Fibroblast of skin of back (primary cell): ENCODE data around the gene PSMG4.

ENCODE experiments used
- DNase-seq: peaks from one replicate; pipeline ENCODE4 v3.0.0-alpha.2; 2013

The PSMG4 gene

DNA sequence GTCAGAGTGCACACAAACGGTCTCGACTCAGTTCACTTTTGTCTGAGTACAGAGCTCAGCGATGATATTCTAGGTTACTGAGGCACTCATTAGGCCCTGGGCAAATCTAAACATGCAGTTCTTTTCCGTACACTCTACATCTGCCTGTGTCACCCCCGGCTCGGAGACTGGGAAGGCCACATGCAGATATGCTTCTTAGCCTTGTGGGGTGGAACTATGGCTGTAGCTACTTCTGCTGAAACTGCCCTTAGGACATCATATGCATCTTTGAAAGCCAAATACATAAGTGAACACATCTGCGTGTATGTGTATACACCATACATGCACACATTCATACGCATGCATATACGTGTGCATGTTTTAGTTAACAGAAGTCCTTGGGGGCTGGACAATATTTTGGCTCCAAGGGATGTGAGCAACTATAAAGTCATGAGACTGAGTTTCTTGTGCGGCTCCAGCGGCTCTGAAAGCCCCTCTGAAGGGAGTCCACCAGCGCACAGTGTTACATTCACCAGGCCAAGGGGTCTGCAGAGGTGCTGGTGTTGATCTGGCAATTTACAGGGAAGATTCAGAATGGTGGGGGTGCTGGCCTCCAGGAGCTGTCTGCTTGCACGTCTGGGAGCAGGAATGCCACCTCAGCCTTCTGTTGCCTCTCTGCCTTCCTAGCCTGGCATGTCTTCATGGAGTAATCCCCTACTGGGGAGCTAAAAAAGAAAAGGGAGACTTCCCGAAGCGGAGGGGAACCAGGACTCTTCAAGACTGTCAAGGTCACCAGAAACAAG is 31.6 kb downstream of the PSMG4 start:
- no peak for DNase-seq

DNA sequence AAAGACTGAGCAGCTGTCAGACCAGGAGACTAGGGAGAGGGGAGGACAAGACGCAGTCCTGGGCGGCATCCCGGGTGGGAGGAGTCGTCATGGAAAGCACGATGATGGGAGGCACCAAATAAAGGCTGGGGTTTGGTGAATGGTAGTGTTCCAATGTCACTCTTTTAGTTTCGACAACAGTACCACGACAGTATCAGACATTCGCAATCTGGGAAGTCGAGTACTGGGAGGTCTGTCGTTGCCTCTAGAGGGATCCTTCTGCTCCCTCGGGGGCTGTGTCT is 32.1 kb downstream of the PSMG4 start:
- no peak for DNase-seq

DNA sequence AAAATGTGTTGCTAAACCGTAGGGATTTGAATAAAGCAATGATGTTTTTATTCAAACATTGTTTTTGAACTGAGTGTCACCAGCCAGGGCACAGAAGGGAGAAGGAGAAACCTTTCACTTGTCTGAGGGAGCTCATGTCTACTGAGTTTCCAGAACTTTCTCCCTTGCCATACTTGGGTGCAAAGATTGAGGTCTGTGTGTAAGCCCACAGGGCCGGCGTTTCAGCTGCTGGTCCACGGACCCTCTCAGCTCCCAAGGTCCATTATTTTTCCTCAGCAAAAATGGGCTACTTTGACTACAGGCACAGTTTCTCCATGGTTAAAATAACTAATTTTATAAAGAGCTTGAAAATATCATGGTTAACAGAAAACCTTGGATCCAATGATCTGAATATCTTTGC is 32.6 kb downstream of the PSMG4 start:
- DNase-seq: no peak

DNA sequence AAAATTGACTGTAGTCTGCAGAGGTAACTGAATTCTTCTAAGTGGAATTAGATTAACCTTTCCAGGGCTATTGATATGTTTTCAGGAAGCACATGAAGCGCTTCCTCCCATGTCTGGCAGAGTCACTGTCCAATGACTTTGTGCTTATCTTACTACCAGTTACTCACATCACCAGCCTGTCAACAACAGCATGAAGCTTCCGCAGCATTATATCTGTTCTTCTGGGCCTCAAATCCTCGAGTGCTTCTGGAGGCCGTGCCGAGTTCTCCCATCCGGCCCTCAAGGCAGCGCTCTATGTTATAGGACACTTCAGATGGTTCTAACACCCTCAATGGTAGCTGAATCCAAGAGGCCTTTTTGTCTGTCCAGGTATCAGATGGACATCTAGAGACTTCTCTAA is 33.2 kb downstream of the PSMG4 start:
- no peak for DNase-seq

DNA sequence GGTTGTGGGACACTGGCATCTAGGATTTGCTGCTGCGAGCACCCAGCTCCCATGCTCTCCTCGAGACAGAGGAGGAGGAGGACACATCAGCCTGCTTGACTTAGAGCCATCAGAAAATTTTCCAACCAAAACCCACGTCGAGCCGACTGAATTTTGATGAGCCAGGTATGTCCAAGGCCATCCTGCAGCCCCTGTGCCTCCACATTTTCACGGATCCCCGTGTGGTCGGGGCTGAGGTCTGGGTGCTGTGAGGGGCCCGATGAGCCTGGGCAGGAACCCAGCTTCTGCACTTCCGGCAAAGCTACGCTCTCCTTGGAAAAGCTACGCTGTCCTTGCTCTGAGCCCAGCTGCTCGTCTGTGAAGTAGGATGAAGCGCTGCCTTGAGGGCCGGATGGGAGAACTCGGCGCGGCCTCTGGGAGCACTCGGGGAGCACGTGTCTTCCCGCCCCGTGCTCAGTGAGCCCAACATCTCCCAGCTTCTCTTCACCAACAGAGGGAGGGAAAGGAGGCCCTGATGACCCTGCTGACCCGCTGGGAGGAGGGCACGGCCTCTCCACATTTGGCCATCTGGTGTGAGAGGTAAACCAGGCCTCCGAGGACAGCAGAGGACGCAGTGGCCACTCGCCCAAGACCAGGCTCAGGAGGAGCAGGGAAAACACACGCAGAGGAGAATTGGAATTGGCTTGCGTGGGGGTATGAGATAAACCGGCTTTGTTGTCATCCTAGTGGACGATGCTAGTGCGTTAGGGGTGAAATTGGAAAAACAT is 33.9 kb downstream of the PSMG4 start:
- no peak for DNase-seq

DNA sequence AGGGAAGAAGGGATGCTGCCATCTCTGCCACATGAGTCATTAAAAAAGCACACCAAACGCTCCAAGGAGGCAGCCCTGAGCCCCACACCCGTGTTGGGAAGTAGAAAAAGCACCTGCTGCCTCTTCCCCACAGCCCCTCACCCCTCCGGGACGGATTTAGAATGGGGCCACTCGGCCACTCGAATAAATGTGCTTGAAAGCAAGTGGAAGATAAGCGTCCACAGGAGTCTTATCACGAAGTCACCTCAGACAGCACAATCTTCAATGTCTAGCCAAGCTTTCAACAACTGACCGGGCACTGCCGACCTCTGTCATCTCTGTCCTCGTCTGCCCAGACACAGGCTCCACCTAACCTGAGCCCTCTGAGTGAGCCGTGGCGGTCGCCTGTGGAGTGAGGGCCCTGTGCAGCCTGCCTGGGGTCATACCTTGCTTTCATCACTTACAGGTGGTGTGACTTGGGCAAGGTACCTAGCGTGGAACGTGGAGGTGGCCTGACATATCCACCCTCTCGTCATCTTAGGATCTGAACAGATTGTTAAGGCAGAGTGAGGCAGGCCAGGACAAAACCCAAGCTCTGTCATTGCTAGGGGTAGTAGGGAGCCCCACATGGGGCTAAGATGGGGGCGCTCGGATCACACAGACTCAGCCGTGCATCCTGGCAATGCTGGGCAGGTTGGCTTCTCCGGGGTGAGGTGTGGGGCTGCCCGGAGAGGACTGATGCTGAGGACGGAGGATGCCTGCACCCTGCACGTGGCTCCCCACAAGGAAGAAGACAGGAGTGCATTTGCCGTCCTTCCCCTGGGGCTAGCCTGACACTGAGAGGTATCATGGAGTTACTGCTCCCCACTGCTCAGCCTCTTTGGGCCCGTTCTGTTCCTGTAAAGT is 34.8 kb downstream of the PSMG4 start:
- no peak for DNase-seq

DNA sequence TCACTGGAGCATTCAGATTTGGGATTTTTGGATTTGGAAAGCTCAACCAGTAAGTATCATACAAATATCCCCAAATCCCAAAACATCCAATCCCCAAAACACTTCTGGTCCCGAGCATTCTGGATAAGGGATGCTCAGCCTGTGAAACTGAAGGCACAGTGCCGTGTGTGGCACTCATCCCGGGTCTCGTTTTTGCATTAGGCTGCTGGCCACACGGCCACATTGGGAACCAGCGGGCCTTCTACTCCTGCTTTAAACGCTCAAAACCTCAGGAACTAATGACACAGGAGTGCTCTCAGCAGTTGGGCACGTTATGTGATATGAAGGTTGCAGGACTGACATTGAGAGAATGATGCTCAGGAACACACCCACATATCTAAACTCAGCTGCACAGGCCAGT is 35.6 kb downstream of the PSMG4 start:
- no peak for DNase-seq

DNA sequence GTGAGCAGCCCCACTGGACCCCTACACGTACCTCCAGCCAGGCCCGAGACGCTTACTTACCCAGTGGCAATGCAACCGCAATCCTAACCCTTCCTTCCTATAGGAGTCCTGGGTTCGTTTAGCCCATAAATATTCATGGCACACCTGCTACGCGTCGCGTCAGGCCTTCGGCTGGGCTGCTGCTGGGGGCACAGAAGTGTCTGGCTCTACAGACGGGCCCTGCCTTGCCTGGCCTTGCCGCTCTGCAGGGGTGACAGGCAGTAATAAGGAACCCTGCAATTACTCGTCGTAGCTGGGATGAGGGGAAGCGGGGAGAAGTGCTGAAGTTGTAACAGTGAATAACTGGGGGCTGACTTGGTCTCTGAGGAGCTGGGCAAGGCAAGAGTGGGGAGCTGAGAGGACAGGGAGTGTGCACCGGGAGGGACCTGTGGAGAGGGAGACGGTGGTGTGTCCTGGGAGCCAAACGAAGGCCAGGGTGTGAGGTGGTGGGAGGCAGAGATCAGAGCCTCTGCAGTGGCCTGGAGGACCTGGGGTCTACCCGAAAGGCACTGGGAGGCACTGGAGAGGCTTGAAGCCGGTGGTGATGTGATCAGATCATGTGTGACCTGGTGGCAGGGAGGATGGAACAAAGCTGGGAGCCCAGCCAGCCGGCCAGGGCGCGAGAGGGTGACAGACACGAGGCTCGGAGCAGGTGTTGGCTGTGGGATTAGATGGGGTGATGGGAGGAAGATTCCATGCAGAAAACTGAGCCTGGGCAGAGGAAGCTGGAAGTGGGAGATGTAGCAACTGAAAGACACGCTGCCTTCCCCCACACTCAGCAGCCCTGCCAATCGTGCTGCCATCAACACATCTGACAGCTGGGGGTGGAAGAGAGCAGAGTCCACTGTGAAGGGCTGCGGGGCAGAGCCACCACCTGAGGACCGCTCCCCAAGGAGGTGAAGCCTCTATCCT is 36.4 kb downstream of the PSMG4 start:
- no peak for DNase-seq

DNA sequence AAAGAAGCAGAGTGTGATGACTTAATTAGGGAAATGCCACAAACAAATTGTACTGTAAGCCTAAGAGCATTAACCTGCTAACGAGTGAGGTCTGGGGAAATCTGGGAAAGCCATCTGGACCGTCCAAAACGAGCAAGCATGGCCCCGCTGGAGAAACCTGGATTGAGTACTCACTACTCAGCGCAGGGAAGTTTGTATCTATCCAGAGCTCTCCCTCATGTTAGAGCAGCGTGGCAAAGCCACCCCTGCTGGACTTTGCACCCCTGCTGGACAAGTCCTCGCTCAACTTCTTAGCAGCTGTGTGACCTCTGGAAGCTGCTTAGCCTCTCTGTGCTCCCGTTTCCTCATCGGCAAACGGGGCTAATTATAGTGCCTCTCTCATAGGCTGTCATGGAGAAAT is 37.3 kb downstream of the PSMG4 start:
- no peak for DNase-seq

DNA sequence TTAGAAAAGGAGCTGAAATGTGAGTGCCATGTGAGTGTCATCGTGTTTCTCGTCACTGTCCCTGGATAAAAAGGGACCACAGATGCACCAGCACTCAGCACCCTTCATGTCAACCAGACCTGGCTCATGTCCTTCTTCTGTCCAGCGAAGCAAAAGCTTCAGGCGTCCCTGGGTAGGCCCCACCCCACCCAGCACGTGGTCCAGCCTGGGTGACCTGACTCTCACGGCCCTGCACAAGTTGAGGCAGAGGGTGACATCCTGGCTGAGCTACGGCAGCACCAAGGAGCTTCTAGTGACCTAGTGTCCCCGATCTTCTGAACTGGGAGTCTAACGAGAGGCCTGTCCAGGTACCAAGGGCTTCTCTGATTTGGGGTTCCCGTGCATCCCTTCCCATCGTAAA is 37.8 kb downstream of the PSMG4 start:
- DNase-seq: no peak

DNA sequence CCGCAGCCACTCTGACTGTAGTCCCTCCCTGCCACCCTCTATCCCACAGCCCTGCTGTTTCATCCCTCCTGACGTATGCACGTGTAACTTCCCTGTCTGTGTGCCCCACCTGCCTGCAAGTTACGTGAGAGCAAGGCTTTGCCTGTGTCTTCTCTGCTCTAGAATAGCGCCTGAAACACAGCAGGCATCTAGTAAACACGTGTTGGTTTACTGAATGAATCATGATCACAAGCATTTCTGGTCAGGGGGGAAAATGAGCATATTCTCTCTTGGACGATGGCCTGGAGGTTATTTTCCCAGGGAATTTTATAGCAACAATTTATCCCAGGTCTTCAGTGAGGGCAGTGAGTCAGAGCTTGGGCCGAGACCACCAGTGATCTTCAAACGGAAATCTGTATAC is 38.3 kb downstream of the PSMG4 start:
- no peak for DNase-seq

DNA sequence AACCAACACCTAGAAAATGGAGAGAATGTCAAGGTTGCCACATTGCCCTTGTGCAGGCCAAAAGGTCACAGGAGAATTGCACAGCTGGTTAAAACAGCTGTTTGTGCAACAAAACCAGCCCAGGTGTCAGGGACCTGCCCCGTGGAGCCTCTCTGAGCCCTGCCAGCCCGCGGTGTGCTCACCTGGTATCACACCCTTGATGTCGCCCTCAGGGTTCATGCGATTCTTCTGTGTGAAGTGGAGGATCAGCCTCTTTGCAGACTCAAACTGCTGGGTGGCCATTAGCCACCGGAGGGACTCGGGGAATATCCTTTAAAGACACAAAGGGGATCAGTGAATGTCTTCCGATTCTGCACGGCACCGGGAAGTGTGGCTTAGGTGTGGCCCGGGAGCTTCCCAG is 39.2 kb downstream of the PSMG4 start:
- no peak for DNase-seq

DNA sequence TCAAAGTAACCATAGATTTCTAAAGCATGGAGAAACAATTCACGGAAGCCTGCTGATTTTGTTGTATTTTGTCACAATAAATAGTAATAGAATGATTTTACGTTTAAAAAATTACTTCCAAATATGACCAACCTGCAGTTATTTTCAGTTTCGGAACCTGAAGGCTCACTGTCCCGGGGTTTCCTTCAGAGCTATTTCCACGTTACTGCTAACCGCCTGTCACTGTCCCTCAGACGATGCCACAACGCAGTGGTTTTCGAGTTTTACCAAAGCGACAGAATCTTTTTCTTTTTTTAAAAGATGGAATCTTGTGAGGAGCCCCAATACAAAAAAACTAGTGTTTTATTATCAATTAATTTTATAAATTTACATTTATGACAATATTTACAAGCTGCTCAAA is 40.5 kb downstream of the PSMG4 start:
- DNase-seq: no peak

DNA sequence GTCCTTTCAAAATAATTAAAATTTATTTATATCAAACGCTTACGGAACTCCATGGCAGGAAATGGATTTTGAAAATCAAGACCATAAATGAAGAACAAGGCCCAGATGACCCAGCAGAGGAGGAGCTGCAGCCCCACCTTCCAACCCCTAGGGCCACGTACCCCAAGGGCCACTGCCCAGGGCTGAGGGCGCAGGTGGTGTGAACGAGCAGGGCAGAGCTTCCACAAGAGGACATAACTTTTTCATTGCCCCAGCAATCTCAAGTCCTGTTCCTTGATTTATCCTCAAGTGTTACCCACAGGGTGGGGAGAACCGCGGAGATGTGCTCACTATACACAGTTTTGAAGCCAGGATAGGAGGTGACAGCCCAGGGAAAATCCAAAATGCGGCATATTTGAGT is 42.8 kb downstream of the PSMG4 start:
- no peak for DNase-seq

DNA sequence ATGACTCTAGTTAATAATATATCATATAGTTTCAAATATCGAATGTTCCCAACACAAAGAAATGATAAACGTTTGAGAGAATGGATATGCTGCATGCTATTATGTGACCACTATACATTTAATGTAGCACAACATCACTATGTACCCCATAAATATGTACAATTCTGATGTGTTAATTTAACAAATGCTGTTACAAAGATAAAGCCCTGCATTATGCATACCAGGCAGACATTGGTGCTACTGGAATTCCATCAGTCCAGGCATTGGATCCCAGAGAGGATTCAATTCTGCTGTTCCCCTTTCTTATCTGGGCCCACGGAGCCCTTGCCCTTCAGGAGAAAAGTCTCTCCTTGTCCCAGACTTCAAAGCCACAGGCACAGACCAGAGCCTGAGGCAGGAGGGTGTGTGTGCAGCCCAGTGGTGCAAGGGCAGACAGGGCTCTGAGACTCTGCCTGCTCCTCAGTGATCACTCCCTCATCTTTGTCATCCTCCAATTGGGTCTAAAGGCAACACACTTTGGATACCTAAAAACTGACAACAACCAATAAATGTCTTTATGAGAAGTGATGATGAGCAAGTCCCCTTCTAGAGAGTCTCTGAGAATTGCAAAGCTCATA is 45.2 kb downstream of the PSMG4 start:
- no peak for DNase-seq

DNA sequence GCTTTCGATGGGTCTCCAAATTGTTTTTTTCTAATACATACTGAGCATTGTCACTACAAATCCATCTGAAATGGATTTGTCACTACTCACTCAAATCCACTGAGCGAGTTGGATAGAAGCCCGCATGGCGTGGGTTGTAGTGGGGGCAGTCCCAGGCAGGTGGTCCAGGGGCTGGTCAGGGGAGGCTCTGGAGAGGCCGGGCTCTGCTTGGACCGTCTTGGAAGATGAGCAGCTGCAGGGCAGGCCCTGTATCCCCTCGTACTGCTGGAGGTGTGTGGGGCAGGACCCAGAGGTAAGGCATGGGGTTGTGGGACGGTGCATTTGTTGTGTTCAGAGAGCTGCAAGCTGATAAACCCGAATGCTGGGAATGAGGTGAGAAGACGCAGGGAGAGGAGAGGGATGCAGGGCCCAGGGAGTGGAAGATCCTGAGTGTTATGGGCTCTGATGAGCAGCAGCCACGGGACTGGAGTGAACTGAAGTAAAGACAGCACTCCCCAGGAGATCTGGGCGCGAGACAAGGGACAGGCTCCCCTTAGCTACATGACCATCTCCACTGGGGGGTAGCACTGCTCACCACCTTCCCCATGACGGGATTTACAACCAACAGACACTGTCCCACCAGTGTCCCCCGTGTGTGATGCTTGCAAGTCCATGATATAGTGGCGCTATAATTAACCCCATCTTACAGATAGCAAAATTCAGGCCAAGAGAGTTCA is 45.9 kb downstream of the PSMG4 start:
- no peak for DNase-seq

DNA sequence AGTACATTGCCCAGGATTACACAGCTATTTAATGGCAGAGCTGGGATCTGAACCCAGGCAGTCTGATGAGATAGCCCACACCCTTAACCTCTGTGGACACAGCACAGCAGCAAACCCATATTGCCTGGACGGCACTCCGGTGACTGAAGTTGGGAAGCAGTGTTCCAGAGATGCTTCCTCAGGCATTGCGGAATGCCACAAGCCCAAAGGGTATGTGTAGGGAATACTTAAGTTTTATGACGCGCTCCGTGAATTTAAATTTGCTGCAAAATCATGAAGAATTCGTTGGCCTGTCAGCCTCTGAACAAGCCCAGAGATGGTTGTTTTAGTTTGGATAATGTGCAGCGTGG is 46.4 kb downstream of the PSMG4 start:
- no peak for DNase-seq

DNA sequence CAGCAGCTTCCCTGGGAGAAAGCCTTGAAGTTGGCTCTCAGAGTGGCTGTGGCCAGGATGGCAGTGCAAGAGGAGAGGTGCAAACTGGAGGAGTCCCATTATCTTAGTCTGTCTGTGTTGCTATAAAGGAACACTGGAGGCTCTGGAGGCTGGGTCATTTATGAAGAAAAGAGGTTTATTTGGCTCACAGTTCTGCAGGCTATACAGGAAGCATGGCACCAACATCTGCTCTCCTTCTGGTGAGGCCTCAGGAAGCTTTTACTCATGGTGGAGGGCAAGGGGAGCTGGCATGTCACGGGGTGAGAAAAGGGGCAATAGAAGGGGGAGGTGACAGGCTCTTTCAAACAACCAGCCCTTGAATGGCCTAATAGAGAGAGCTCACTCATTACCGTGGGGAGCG is 47.1 kb downstream of the PSMG4 start:
- no peak for DNase-seq

DNA sequence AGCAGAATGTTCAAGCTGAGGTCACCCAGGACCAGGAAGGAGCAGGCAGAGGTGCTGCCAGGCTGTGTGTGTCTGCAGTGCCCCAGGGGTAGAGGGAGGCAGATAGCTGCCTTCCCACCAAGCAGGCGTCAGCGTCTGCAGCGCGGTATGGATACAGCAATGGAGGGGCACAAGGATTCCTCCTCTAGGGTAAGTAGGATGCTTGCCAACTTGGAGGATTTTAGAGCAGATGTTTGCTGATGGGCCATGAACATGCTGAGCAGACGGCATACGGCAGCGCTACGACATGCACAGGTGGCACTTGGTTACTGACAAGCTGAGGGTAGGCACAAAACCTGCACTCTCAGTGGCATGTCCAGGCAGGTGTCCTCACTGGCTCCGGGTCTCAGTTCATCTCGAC is 48.1 kb downstream of the PSMG4 start:
- DNase-seq: no peak

DNA sequence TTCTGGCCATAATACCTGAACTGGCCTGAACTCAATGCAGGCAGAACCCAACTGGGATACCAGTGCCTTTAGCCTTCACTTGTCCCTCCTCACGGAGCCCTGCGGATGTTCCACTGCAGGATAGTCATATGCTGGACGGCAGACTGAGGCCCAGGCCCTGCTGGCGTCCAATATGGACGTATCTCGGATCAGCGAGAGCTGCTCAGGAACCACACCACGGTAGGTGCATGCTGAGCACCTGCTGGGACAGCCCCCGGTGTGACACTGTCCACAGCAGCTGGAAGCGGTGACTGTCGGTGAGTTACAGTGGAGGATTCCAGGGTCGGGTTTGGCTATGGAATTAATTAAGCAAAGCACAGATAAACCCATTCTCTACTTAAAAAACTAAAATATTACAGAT is 48.7 kb downstream of the PSMG4 start:
- DNase-seq: no peak

DNA sequence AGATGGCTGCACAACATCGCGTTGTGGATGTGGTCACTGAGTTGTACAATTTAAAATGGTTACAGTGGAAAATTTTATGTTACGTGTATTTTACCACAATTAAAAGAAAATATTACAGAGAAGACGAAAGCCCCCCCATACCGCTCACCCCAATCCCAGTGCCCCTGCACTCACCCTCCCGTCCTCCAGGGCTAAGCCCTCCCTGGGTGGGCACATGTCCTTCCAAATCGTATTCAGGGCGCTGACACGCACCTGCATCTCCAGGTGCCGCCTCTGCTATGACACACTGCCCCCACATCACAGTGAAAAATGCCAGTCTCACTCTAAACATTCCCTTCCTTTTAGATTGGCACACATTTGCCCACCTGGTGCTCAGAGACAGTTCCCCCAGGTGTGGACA is 49.4 kb downstream of the PSMG4 start:
- DNase-seq: no peak
